Liver (tissue), 3 donors: ENCODE data around the gene TCOF1.

Experiments
- EGR1 ChIP-seq, 2 donors: IDR thresholded peaks; 2 replicates each; pipeline ENCODE4 v1.6.1; 2016 to 2018; ENCODE audit warnings: antibody characterized with exemption in 2 of 2, low read depth in 2 of 2
- FOXA1 ChIP-seq: IDR thresholded peaks from 2 replicates; pipeline ENCODE4 v1.6.1; 2016; ENCODE audit warnings: antibody characterized with exemption
- GABPA ChIP-seq, 2 donors: IDR thresholded peaks in 1 of 2; conservative IDR thresholded peaks in 1 of 2; 2 replicates each; pipeline ENCODE4 v1.6.1; 2016; ENCODE audit warnings: antibody characterized with exemption in 2 of 2, mild to moderate bottlenecking in 1 of 2, moderate library complexity in 1 of 2
- HNF4G ChIP-seq: IDR thresholded peaks from 2 replicates; pipeline ENCODE4 v1.6.1; 2016; ENCODE audit warnings: antibody characterized with exemption
- RAD21 ChIP-seq, 2 donors: IDR thresholded peaks; 2 replicates each; pipeline ENCODE4 v1.6.1; 2016; ENCODE audit warnings: antibody characterized with exemption in 2 of 2, mild to moderate bottlenecking in 2 of 2
- TAF1 ChIP-seq: conservative IDR thresholded peaks from 2 replicates; pipeline ENCODE4 v1.6.1; 2016; ENCODE audit warnings: antibody characterized with exemption, mild to moderate bottlenecking
- TF ChIP-seq, protein P1 (sequence below): fragments of 150-350 bp; IDR thresholded peaks from 2 replicates; pipeline ENCODE4 v1.5.1; 2017; ENCODE audit warnings: improper control_type of control experiment, low read depth, low read length; ENCODE audit not compliant: missing input control
- TF ChIP-seq, protein P2 (sequence below): IDR thresholded peaks from 2 replicates; pipeline ENCODE4 v1.6.1; 2016; ENCODE audit warnings: antibody characterized with exemption, mild to moderate bottlenecking
- TF ChIP-seq, protein P3 (sequence below): IDR thresholded peaks from 2 replicates; pipeline ENCODE4 v1.6.1; 2016; ENCODE audit warnings: antibody characterized with exemption
- TF ChIP-seq, protein P4 (sequence below): IDR thresholded peaks from 2 replicates; pipeline ENCODE4 v1.6.1; 2016; ENCODE audit warnings: antibody characterized with exemption
- TF ChIP-seq, protein P5 (sequence below): IDR thresholded peaks from 2 replicates; pipeline ENCODE4 v1.6.1; 2016; ENCODE audit warnings: antibody characterized with exemption
- donor health status: healthy.
- donor health status: healthy.

DNA sequence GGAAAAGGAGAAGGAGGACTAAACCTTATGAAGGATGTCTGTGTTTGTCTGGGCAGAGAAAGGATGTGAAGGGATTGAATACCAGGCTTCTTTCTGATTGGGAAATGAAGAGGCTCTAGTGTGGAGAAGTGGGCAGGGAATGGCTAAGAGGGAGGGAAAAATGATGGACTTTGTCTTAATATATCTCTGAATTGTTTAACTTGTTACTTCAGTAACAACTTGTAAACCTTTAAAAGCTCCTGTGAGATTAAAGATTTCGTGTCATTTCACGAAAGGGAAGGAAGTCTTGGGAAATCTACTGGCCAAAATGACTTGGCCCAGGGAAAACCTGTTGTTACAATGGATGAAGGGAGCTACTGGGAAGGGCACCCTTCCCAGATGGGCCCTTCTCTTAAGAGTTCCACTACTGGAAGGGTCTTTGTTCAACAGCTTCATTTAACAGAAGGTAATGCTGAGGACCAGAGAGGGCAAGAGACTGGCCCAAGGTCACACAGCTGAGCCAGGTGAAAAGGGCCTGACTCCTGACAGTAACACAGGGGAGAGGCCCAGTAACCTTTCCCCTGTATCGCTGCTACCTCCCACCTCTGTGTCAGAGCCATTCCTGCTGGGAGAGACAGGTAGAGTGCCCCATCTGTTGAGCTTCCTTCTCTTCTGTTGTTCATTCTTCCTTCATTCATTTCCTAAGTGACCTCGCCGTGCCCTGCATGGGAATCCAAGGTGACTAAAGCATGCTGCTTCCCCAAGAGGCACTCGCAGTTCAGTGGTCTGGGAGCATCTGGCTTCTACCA is 5.1 kb upstream of the TCOF1 start:
- TF ChIP-seq EGR1 (IDR thresholded peaks at IDR 0.05; ENCODE audit: low read depth in 2 of 2) (no peak), FOXA1 (no peak), TAF1 (no peak), GABPA (IDR thresholded peaks at IDR 0.05 in 1 of 2, conservative IDR thresholded peaks at IDR 0.05 in 1 of 2) (no peak), HNF4G (no peak), RAD21 (IDR thresholded peaks at IDR 0.05) (no peak)
- TF ChIP-seq, protein P1, sequence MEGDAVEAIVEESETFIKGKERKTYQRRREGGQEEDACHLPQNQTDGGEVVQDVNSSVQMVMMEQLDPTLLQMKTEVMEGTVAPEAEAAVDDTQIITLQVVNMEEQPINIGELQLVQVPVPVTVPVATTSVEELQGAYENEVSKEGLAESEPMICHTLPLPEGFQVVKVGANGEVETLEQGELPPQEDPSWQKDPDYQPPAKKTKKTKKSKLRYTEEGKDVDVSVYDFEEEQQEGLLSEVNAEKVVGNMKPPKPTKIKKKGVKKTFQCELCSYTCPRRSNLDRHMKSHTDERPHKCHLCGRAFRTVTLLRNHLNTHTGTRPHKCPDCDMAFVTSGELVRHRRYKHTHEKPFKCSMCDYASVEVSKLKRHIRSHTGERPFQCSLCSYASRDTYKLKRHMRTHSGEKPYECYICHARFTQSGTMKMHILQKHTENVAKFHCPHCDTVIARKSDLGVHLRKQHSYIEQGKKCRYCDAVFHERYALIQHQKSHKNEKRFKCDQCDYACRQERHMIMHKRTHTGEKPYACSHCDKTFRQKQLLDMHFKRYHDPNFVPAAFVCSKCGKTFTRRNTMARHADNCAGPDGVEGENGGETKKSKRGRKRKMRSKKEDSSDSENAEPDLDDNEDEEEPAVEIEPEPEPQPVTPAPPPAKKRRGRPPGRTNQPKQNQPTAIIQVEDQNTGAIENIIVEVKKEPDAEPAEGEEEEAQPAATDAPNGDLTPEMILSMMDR, result no peak
- TF ChIP-seq, protein P2, sequence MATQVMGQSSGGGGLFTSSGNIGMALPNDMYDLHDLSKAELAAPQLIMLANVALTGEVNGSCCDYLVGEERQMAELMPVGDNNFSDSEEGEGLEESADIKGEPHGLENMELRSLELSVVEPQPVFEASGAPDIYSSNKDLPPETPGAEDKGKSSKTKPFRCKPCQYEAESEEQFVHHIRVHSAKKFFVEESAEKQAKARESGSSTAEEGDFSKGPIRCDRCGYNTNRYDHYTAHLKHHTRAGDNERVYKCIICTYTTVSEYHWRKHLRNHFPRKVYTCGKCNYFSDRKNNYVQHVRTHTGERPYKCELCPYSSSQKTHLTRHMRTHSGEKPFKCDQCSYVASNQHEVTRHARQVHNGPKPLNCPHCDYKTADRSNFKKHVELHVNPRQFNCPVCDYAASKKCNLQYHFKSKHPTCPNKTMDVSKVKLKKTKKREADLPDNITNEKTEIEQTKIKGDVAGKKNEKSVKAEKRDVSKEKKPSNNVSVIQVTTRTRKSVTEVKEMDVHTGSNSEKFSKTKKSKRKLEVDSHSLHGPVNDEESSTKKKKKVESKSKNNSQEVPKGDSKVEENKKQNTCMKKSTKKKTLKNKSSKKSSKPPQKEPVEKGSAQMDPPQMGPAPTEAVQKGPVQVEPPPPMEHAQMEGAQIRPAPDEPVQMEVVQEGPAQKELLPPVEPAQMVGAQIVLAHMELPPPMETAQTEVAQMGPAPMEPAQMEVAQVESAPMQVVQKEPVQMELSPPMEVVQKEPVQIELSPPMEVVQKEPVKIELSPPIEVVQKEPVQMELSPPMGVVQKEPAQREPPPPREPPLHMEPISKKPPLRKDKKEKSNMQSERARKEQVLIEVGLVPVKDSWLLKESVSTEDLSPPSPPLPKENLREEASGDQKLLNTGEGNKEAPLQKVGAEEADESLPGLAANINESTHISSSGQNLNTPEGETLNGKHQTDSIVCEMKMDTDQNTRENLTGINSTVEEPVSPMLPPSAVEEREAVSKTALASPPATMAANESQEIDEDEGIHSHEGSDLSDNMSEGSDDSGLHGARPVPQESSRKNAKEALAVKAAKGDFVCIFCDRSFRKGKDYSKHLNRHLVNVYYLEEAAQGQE, result no peak
- TF ChIP-seq, protein P3, sequence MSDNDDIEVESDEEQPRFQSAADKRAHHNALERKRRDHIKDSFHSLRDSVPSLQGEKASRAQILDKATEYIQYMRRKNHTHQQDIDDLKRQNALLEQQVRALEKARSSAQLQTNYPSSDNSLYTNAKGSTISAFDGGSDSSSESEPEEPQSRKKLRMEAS, result no peak
- TF ChIP-seq, protein P4, sequence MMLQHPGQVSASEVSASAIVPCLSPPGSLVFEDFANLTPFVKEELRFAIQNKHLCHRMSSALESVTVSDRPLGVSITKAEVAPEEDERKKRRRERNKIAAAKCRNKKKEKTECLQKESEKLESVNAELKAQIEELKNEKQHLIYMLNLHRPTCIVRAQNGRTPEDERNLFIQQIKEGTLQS, result no peak
- TF ChIP-seq, protein P5, sequence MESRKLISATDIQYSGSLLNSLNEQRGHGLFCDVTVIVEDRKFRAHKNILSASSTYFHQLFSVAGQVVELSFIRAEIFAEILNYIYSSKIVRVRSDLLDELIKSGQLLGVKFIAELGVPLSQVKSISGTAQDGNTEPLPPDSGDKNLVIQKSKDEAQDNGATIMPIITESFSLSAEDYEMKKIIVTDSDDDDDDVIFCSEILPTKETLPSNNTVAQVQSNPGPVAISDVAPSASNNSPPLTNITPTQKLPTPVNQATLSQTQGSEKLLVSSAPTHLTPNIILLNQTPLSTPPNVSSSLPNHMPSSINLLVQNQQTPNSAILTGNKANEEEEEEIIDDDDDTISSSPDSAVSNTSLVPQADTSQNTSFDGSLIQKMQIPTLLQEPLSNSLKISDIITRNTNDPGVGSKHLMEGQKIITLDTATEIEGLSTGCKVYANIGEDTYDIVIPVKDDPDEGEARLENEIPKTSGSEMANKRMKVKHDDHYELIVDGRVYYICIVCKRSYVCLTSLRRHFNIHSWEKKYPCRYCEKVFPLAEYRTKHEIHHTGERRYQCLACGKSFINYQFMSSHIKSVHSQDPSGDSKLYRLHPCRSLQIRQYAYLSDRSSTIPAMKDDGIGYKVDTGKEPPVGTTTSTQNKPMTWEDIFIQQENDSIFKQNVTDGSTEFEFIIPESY, result no peak
